K562 (cell line): ENCODE measurements around the gene LRRC14B. TPM values are rescaled to one million over a fixed set of nuclear protein-coding genes. Genes with fewer than 3 reads are reported as not detected.

Experiments
- ASH1L ChIP-seq: fragments of 450-650 bp; IDR thresholded peaks from 2 replicates; pipeline ENCODE4 v1.6.1; 2018; ENCODE audit warnings: borderline replicate concordance, mild to moderate bottlenecking, low read depth; ENCODE audit not compliant: partially characterized antibody
- CBX5 ChIP-seq: IDR thresholded peaks from 2 replicates; pipeline ENCODE4 v1.6.1; 2014; ENCODE audit warnings: low read depth, borderline replicate concordance
- GTF2E2 ChIP-seq: fragments of 200-800 bp; sonication (Bioruptor generic); IDR thresholded peaks from 2 replicates; pipeline ENCODE4 v1.6.1; 2016; ENCODE audit warnings: missing genetic modification characterization, missing compliant biosample characterization
- HDAC1 ChIP-seq, 2 experiments: fragments of 450-650 bp; IDR thresholded peaks; 2 replicates each; pipeline ENCODE4 v1.6.1; 2016 to 2017; ENCODE audit warnings: inconsistent platforms in 1 of 2, mild to moderate bottlenecking in 1 of 2, moderate library complexity in 1 of 2
- HNRNPH1 ChIP-seq: fragments of 200-400 bp; formaldehyde crosslinking; optimal IDR thresholded peaks from 2 replicates; pipeline ENCODE3; 2017; ENCODE audit warnings: low read depth, mild to moderate bottlenecking, low read length, moderate library complexity
- KDM1A ChIP-seq, 2 experiments: fragments of 450-650 bp; IDR thresholded peaks; 2 replicates each; pipeline ENCODE4 v1.6.1; 2016; ENCODE audit warnings: mild to moderate bottlenecking in 2 of 2
- NFYB ChIP-seq: IDR thresholded peaks from 2 replicates; pipeline ENCODE4 v1.6.1; 2011; ENCODE audit warnings: mild to moderate bottlenecking, moderate library complexity; ENCODE audit not compliant: insufficient read length; ENCODE audit errors: extremely low read depth
- NR0B1 ChIP-seq: fragments of 450-650 bp; IDR thresholded peaks from one replicate; pipeline ENCODE4 v1.6.1; 2018; ENCODE audit warnings: mild to moderate bottlenecking, moderate library complexity; ENCODE audit not compliant: partially characterized antibody
- PHF21A ChIP-seq: fragments of 450-650 bp; IDR thresholded peaks from 2 replicates; pipeline ENCODE4 v1.6.1; 2017; ENCODE audit warnings: low read depth, borderline replicate concordance
- POLR2AphosphoS2 ChIP-seq: IDR thresholded peaks from 2 replicates; pipeline ENCODE4 v1.6.1; 2012; ENCODE audit warnings: low read length, improper control_type of control experiment
- PRMT5 ChIP-seq: sonication (generic); formaldehyde crosslinking; IDR thresholded peaks from 2 replicates; pipeline ENCODE4 v1.5.0; 2020; ENCODE audit warnings: missing genetic modification reagents
- RBFOX2 ChIP-seq: fragments of 200-400 bp; formaldehyde crosslinking; IDR thresholded peaks from 2 replicates; pipeline ENCODE4 v1.6.1; 2017; ENCODE audit warnings: low read depth, mild to moderate bottlenecking, low read length, moderate library complexity
- SMARCC2 ChIP-seq: fragments of 450-650 bp; IDR thresholded peaks from 2 replicates; pipeline ENCODE4 v1.6.1; 2017; ENCODE audit warnings: antibody characterized with exemption, moderate library complexity, mild to moderate bottlenecking, low read depth
- SP1 ChIP-seq: sonication (generic); formaldehyde crosslinking; IDR thresholded peaks from 2 replicates; pipeline ENCODE4 v1.8.1; 2022; ENCODE audit warnings: mild to moderate bottlenecking, missing genetic modification reagents
- SPI1 ChIP-seq: IDR thresholded peaks from 2 replicates; pipeline ENCODE4 v1.6.1; 2011; ENCODE audit warnings: low read depth, low read length, control low read depth, borderline replicate concordance
- TEAD2 ChIP-seq: fragments of 450-650 bp; IDR thresholded peaks from 2 replicates; pipeline ENCODE4 v1.6.1; 2016; ENCODE audit warnings: missing genetic modification characterization, control low read depth, missing compliant biosample characterization
- TEAD4 ChIP-seq, 2 experiments: sonication (generic) in 1 of 2; formaldehyde crosslinking in 1 of 2; IDR thresholded peaks; 2 replicates each; pipeline versions ENCODE4 v1.6.1 to v1.8.0; 2012 to 2022; ENCODE audit warnings: borderline replicate concordance in 1 of 2, inconsistent platforms in 1 of 2, low read length in 1 of 2, mild to moderate bottlenecking in 1 of 2, missing genetic modification reagents in 1 of 2
- ZNF431 ChIP-seq: sonication (generic); formaldehyde crosslinking; IDR thresholded peaks from 2 replicates; pipeline ENCODE4 v1.8.0; 2022; ENCODE audit warnings: mild to moderate bottlenecking, missing genetic modification reagents
- ZNF584 ChIP-seq: fragments of 200-800 bp; sonication (Bioruptor generic); IDR thresholded peaks from 2 replicates; pipeline ENCODE4 v1.6.1; 2016; ENCODE audit warnings: low read depth, mild to moderate bottlenecking, missing genetic modification characterization, missing compliant biosample characterization
- ZNF586 ChIP-seq: fragments of 450-650 bp; formaldehyde crosslinking; conservative IDR thresholded peaks from 2 replicates; pipeline ENCODE4 v1.4.0; 2020; ENCODE audit warnings: mild to moderate bottlenecking, moderate library complexity
- ZNF609 ChIP-seq: sonication (generic); formaldehyde crosslinking; IDR thresholded peaks from 2 replicates; pipeline ENCODE4 v1.8.1; 2023; ENCODE audit warnings: missing genetic modification reagents, mild to moderate bottlenecking, borderline replicate concordance
- ZNF699 ChIP-seq: fragments of 250-450 bp; sonication (Bioruptor Pico); IDR thresholded peaks from 2 replicates; pipeline ENCODE4 v1.8.0; 2021; ENCODE audit warnings: mild to moderate bottlenecking, moderate library complexity; ENCODE audit not compliant: insufficient replicate concordance
- polyA plus RNA-seq, 8 experiments: library from polyadenylated mRNA; depleted of rRNA in 4 of 8; stranded (reverse) in 5 of 8; unstranded in 3 of 8; fragments of >200 nt; fragmentation: Nextera tagmentation in 2 of 8; fragmentation: Illumina TruSeq in 1 of 8; extraction: Ambion mirVana in 2 of 8; extraction: Trizol in 1 of 8; gene quantifications; 2 replicates each; pipeline versions ENCODE4 v1.2.1 to v1.2.3, GENCODE V29; 2011 to 2014; ENCODE audit warnings: inconsistent platforms in 1 of 8, missing spikeins in 1 of 8
- total RNA-seq, 7 experiments: library from RNA; depleted of rRNA in 6 of 7; stranded (reverse); fragments of >200 nt in 6 of 7; fragmentation: Illumina TruSeq in 2 of 7; extraction: Trizol in 2 of 7; gene quantifications; 2 replicates each; pipeline versions ENCODE4 v1.2.1 to v1.2.3, GENCODE V29; 2011 to 2021; ENCODE audit warnings: low replicate concordance in 1 of 7

The LRRC14B gene
- total and polyA plus RNA-seq, 9 of the 15 experiments (the other 6 are each of a cell fraction or from before 2014, with no cell fraction given), result not detected

GRCh38 chr5:188488-189481 is 2.5 kb upstream of the LRRC14B start (continued):
- TF ChIP-seq NR0B1 (no peak), HNRNPH1 (no peak), RBFOX2 (no peak), TEAD4 (IDR thresholded peaks at IDR 0.05; ENCODE audit: low read length) (no peak), TEAD4 (CRISPR knock-in tag; IDR thresholded peaks at IDR 0.05; ENCODE audit: borderline replicate concordance) (no peak), ZNF699 (CRISPR knock-in tag) (no peak), NFYB (no peak), GTF2E2 (tag) (no peak), KDM1A (IDR thresholded peaks at IDR 0.05) (no peak), PRMT5 (CRISPR knock-in tag) (no peak), HDAC1 (IDR thresholded peaks at IDR 0.05) (no peak), ZNF609 (CRISPR knock-in tag) (no peak), SMARCC2 (no peak), ZNF584 (CRISPR knock-in tag) (no peak), TEAD2 (tag) (no peak), SP1 (CRISPR knock-in tag) (0 out of 2 replicates have a peak, but pooled peaks have one; percentile 34), ASH1L (no peak), CBX5 (no peak), POLR2AphosphoS2 (no peak), ZNF431 (no peak), PHF21A (no peak), ZNF586 (no peak), SPI1 (no peak)
